HEK293T (cell line): ENCODE data around the gene CACNA1C.

Experiments
- CTCF ChIA-PET: fragments of 350-600 bp; formaldehyde crosslinking; extraction: SDS; loops from one replicate; lab custom pipeline; 2021; ENCODE audit warnings: antibody characterized with exemption, inconsistent platforms; lab: Yijun Ruan, JAX
- POLR2A ChIA-PET: fragments of 350-600 bp; formaldehyde crosslinking; extraction: SDS; loops from one replicate; lab custom pipeline; 2020; ENCODE audit warnings: antibody characterized with exemption, inconsistent platforms; lab: Yijun Ruan, JAX
- DNase-seq: peaks from one replicate; pipeline ENCODE4 v3.0.0; 2012; ENCODE audit warnings: mixed read lengths; ENCODE audit errors: extremely low spot score
- ARNT ChIP-seq: fragments of 450-650 bp; IDR thresholded peaks from 2 replicates; pipeline ENCODE4 v1.6.1; 2017; ENCODE audit warnings: mild to moderate bottlenecking
- BHLHE40 ChIP-seq: fragments of 450-650 bp; IDR thresholded peaks from 2 replicates; pipeline ENCODE4 v1.6.1; 2016; ENCODE audit warnings: mild to moderate bottlenecking, moderate library complexity, borderline replicate concordance
- CTBP1 ChIP-seq: fragments of 450-650 bp; IDR thresholded peaks from 2 replicates; pipeline ENCODE4 v1.6.1; 2016; ENCODE audit warnings: borderline replicate concordance
- ELF4 ChIP-seq: fragments of 450-650 bp; IDR thresholded peaks from 2 replicates; pipeline ENCODE4 v1.6.1; 2017; ENCODE audit warnings: antibody characterized with exemption
- FOXA1 ChIP-seq: fragments of 450-650 bp; IDR thresholded peaks from 2 replicates; pipeline ENCODE4 v1.6.1; 2016; ENCODE audit warnings: mild to moderate bottlenecking
- FOXK2 ChIP-seq: fragments of 450-650 bp; IDR thresholded peaks from 2 replicates; pipeline ENCODE4 v1.6.1; 2016; ENCODE audit warnings: mild to moderate bottlenecking
- FOXM1 ChIP-seq: fragments of 450-650 bp; IDR thresholded peaks from 2 replicates; pipeline ENCODE4 v1.6.1; 2017; ENCODE audit warnings: mild to moderate bottlenecking, borderline replicate concordance
- HDGF ChIP-seq: fragments of 450-650 bp; IDR thresholded peaks from 2 replicates; pipeline ENCODE4 v1.6.1; 2017; ENCODE audit warnings: antibody characterized with exemption, borderline replicate concordance
- L3MBTL2 ChIP-seq: fragments of 450-650 bp; conservative IDR thresholded peaks from 2 replicates; pipeline ENCODE4 v1.6.1; 2016; ENCODE audit warnings: mild to moderate bottlenecking
- LEF1 ChIP-seq: fragments of 450-650 bp; IDR thresholded peaks from 2 replicates; pipeline ENCODE4 v1.6.1; 2017; ENCODE audit warnings: mild to moderate bottlenecking, borderline replicate concordance
- NFRKB ChIP-seq: fragments of 450-650 bp; IDR thresholded peaks from 2 replicates; pipeline ENCODE4 v1.6.1; 2016; ENCODE audit warnings: mild to moderate bottlenecking, moderate library complexity
- SP1 ChIP-seq: fragments of 450-650 bp; IDR thresholded peaks from 2 replicates; pipeline ENCODE4 v1.6.1; 2017
- SUZ12 ChIP-seq: fragments of 450-650 bp; IDR thresholded peaks from 2 replicates; pipeline ENCODE4 v1.6.1; 2016; ENCODE audit warnings: mild to moderate bottlenecking
- TARDBP ChIP-seq: fragments of 450-650 bp; IDR thresholded peaks from 2 replicates; pipeline ENCODE4 v1.6.1; 2016
- ZNF384 ChIP-seq: fragments of 450-650 bp; IDR thresholded peaks from 2 replicates; pipeline ENCODE4 v1.6.1; 2016
- TF ChIP-seq, protein P1 (sequence below): fragments of 450-650 bp; IDR thresholded peaks from 2 replicates; pipeline ENCODE4 v1.6.1; 2016

Gene CACNA1C

DNA sequence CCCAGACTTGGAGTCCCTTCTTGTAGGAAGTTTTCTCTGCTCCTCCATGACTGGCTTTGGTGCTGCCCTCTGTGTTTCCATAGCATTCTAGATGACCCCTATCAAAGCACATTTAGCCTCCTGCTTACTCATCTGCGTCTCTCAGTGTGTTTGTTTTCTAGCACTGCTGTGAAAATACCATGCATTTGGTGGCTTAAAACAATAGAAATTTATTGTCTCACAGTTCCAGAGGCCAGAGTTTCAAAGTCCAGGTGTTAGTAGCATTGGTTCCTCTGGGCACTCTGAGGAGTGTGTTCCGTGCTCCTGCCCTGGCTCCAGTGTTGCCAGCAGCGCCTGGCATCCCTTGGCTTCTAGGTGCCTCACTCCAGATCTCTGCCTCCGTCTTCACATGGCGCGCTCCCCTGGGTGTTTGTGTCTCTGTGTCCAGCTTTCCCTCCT, 86.1 kb downstream of the CACNA1C start:
- ChIA-PET POLR2A (no interaction called here), CTCF (no interaction called here)
- TF ChIP-seq ZNF384 (no peak), HDGF (no peak), SP1 (no peak), FOXK2 (no peak), LEF1 (no peak), FOXA1 (no peak), ELF4 (no peak), L3MBTL2 (no peak), SUZ12 (no peak), BHLHE40 (no peak), TARDBP (no peak), ARNT (no peak), FOXM1 (no peak), NFRKB (no peak), CTBP1 (no peak)
- TF ChIP-seq, protein P1, sequence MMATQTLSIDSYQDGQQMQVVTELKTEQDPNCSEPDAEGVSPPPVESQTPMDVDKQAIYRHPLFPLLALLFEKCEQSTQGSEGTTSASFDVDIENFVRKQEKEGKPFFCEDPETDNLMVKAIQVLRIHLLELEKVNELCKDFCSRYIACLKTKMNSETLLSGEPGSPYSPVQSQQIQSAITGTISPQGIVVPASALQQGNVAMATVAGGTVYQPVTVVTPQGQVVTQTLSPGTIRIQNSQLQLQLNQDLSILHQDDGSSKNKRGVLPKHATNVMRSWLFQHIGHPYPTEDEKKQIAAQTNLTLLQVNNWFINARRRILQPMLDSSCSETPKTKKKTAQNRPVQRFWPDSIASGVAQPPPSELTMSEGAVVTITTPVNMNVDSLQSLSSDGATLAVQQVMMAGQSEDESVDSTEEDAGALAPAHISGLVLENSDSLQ = no peak
- no peak for DNase-seq

DNA sequence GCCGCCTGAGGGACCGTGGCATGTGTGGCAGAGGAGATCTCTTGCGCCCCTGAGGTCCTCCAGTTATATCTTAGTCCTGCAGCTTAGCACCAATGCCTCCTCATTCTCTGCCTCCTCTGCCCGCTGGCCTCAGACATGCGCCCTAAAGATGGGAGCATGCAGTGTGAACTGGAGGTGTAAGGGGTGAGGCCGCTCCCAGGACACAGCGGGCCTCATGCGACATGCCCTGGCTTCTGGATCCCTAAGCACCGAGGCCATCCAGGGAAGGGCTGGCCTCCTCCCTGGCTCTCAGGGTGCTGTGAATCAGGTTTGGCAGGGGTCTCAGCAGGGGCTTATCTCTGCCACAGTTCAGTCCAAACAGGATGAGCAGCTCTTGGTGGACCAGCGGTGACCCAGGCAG, 86.9 kb downstream of the CACNA1C start:
- POLR2A ChIA-PET = no interaction called here
- CTCF ChIA-PET = no interaction called here
- TF ChIP-seq NFRKB (no peak), L3MBTL2 (no peak), ELF4 (no peak), TARDBP (no peak), FOXM1 (no peak), BHLHE40 (no peak), CTBP1 (no peak), SUZ12 (no peak), HDGF (no peak), FOXK2 (no peak)
- no peak for DNase-seq

DNA sequence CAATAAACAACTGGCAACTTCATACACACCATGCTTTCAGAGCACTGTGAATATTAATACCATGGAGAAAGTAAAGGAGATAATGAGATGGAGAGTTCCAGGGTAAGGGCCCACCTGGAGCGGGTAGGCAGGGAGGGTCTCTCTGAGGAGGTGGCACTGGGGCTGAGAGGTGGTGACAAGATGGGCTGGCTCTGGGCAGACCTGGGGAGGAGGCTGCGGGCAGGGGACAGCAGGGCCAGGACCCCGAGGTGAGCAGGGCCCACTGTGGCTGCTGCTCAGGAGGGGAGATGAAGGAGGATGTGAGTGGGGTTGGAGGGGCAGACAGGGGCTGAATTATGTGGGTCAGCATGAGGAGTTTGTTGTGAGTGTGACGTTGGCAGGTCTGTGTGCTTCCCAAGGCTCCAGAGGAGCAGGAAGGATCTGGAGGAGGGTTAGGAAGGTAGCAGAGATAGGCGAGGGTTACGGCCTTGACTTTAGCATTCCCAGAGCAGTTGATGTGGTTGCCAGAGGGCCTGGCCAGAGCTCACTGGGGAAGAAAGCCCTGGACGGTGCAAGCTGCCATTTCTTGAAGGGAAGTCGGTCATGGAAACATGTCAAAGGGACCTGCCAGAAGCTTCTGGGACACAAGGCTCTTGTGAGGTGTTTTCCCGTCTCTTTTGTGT, 88.2 kb downstream of the CACNA1C start:
- no peak for DNase-seq
- TF ChIP-seq SP1 (no peak), TARDBP (no peak), ZNF384 (no peak), ARNT (no peak), CTBP1 (no peak), FOXM1 (no peak), LEF1 (no peak), ELF4 (no peak), FOXA1 (no peak), NFRKB (no peak), L3MBTL2 (no peak), BHLHE40 (no peak), HDGF (no peak), SUZ12 (no peak), FOXK2 (no peak)
- TF ChIP-seq, protein P1 = no peak
- CTCF ChIA-PET = no interaction called here
- POLR2A ChIA-PET = no interaction called here

DNA sequence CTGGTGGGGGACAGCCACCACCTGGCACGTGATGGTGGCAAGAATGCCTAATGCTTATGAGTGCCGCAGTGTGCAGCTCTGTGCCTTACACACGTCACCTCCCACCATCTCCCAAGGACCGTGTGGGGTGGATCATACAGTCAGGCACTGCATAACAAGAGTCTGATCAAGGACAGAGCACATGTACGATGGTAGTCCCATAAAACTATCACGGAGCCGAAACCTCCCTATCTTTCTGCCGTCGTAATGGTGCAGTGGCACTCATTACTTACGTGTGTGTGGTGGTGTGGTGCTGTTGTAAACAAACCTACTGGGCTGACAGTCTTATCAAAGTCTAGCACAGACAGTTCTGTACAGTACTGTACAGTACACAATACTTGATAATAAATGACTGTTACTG, 89.3 kb downstream of the CACNA1C start:
- TF ChIP-seq LEF1 (no peak), ELF4 (no peak), L3MBTL2 (no peak), ARNT (no peak), SUZ12 (no peak), FOXM1 (no peak), HDGF (no peak), BHLHE40 (no peak), ZNF384 (no peak), FOXK2 (no peak), FOXA1 (no peak), TARDBP (no peak), CTBP1 (no peak), NFRKB (no peak), SP1 (no peak)
- TF ChIP-seq, protein P1 = no peak
- ChIA-PET POLR2A (no interaction called here), CTCF (no interaction called here)
- no peak for DNase-seq

DNA sequence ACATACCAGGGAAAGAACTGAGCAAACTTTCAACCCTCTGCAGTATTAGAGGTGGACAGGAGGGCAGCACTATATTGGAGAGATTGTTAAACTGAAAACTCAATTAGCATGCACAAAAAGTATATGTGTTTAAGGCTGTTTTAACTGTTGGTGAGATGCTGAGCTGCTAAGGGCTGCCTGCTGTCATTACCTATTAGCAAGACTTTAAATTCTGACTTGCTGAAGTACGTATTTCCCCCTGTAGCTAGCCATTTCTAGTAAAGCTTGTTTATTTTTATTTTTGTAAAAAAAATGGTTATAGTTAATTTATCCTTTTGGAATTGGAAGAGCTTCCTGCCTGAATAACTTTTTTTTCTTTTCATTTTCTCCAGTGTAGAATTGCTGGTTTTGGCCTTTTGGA, 92.2 kb downstream of the CACNA1C start:
- ChIA-PET POLR2A (no interaction called here), CTCF (interaction anchor here (0.6 to 1.5 kb wide), 2 partner anchors 87 to 114 kb away, joined by 3 read pairs; no protein-coding TSS in a partner anchor)
- TF ChIP-seq HDGF (no peak), FOXM1 (no peak), ZNF384 (no peak), CTBP1 (no peak), BHLHE40 (no peak), ELF4 (no peak), ARNT (no peak), SUZ12 (no peak), FOXA1 (no peak), SP1 (no peak), LEF1 (no peak), FOXK2 (no peak), TARDBP (no peak)
- TF ChIP-seq, protein P1 = no peak
- no peak for DNase-seq
